HG02870 (cell line): Measurements from ENCODE around the gene SART1.

Experiments
- ATAC-seq: cut with Tn5 transposase; IDR thresholded peaks from one replicate; pipeline ENCODE4 v1.9.1; 2021; ENCODE audit warnings: mild to moderate bottlenecking, moderate library complexity; ENCODE audit not compliant: unreplicated experiment

SART1 gene

GRCh38 chr11:65961267-65962140 lies at the start of gene SART1:
TSS of gene SART1 (plus strand) at chr11:65961734. CDS start at chr11:65961781, 47 bp downstream.
- peak; percentile 70 for ATAC-seq

GRCh38 chr11:65912845-65913244 lies 48.7 kb upstream of the SART1 start:
- no peak for ATAC-seq

GRCh38 chr11:65915101-65915820 lies 46.3 kb upstream of the SART1 start:
- no peak for ATAC-seq

- no peak for ATAC-seq
Observed at GRCh38 chr11:65915821-65916251, 45.7 kb upstream of the SART1 start.

GRCh38 chr11:65916391-65916790 lies 45.1 kb upstream of the SART1 start:
- no peak for ATAC-seq

- ATAC-seq: no peak
Observed at GRCh38 chr11:65917077-65917433, 44.5 kb upstream of the SART1 start.

- ATAC-seq: no peak
Observed at GRCh38 chr11:65917434-65918210, 43.9 kb upstream of the SART1 start.

GRCh38 chr11:65918211-65919140 lies 43.1 kb upstream of the SART1 start, which contains the start of gene C11orf68:
TSS of gene C11orf68 (minus strand) at chr11:65919062. CDS start at chr11:65919031, 31 bp downstream.
- ATAC-seq: peak; percentile 39

GRCh38 chr11:65919141-65919572 lies 42.4 kb upstream of the SART1 start, which contains the start of gene DRAP1:
TSS of gene DRAP1 (plus strand) at chr11:65919426. CDS start at chr11:65919502, 76 bp downstream.
- ATAC-seq: peak; percentile 80

GRCh38 chr11:65919573-65920371 lies 41.8 kb upstream of the SART1 start:
- ATAC-seq: peak; percentile 22

GRCh38 chr11:65920372-65920802 lies 41.1 kb upstream of the SART1 start:
- ATAC-seq: no peak

GRCh38 chr11:65921033-65921555 lies 40.4 kb upstream of the SART1 start:
- no peak for ATAC-seq

- ATAC-seq: no peak
Observed at GRCh38 chr11:65921876-65922275, 39.7 kb upstream of the SART1 start.

- ATAC-seq: no peak
Observed at GRCh38 chr11:65922565-65922964, 39.0 kb upstream of the SART1 start.

GRCh38 chr11:65925397-65925796 lies 36.1 kb upstream of the SART1 start:
- no peak for ATAC-seq

GRCh38 chr11:65927904-65928397 lies 33.6 kb upstream of the SART1 start:
- ATAC-seq: no peak

GRCh38 chr11:65928667-65929066 lies 32.9 kb upstream of the SART1 start:
- no peak for ATAC-seq

GRCh38 chr11:65931773-65932557 lies 29.6 kb upstream of the SART1 start:
- no peak for ATAC-seq
